ENCODE results near the gene CYP21A2.

Gene CYP21A2

GRCh38 chr6:32069878-32070515 lies 31.8 kb downstream of the CYP21A2 start:
- TF ChIP-seq ZNF565 (CRISPR knock-in tag; conservative IDR thresholded peaks at IDR 0.05; ENCODE audit: low read depth) (no peak), CSRNP3 (CRISPR knock-in tag; IDR thresholded peaks at IDR 0.05) (no peak), CSDC2 (CRISPR knock-in tag; IDR thresholded peaks at IDR 0.05) (no peak), BACH2 (CRISPR knock-in tag; IDR thresholded peaks at IDR 0.05; ENCODE audit: borderline replicate concordance) (no peak), ZFP3 (CRISPR knock-in tag; IDR thresholded peaks at IDR 0.05) (no peak), ISL1 (CRISPR knock-in tag; IDR thresholded peaks at IDR 0.05) (no peak), POU6F1 (CRISPR knock-in tag; IDR thresholded peaks at IDR 0.05; ENCODE audit: borderline replicate concordance, low read depth) (no peak), CREB5 (CRISPR knock-in tag; IDR thresholded peaks at IDR 0.05; ENCODE audit: low read depth) (no peak)
- TF ChIP-seq, protein P1, sequence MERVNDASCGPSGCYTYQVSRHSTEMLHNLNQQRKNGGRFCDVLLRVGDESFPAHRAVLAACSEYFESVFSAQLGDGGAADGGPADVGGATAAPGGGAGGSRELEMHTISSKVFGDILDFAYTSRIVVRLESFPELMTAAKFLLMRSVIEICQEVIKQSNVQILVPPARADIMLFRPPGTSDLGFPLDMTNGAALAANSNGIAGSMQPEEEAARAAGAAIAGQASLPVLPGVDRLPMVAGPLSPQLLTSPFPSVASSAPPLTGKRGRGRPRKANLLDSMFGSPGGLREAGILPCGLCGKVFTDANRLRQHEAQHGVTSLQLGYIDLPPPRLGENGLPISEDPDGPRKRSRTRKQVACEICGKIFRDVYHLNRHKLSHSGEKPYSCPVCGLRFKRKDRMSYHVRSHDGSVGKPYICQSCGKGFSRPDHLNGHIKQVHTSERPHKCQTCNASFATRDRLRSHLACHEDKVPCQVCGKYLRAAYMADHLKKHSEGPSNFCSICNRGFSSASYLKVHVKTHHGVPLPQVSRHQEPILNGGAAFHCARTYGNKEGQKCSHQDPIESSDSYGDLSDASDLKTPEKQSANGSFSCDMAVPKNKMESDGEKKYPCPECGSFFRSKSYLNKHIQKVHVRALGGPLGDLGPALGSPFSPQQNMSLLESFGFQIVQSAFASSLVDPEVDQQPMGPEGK (CRISPR knock-in tag; IDR thresholded peaks at IDR 0.05; ENCODE audit: borderline replicate concordance), result no peak
- no peak for ATAC-seq

- ATAC-seq, result no peak
- TF ChIP-seq ESRRG (CRISPR knock-in tag; IDR thresholded peaks at IDR 0.05), result no peak
- no peak for TF ChIP-seq GLIS3 (CRISPR knock-in tag; IDR thresholded peaks at IDR 0.05)
- no peak for TF ChIP-seq ARNTL (CRISPR knock-in tag; IDR thresholded peaks at IDR 0.05; ENCODE audit: borderline replicate concordance, low read depth)
- no peak for TF ChIP-seq RARB (CRISPR knock-in tag; IDR thresholded peaks at IDR 0.05)
- no peak for TF ChIP-seq BACH2 (CRISPR knock-in tag; IDR thresholded peaks at IDR 0.05; ENCODE audit: borderline replicate concordance)
- TF ChIP-seq ZC3H10 (CRISPR knock-in tag; IDR thresholded peaks at IDR 0.05), result no peak
- TF ChIP-seq OSR1 (CRISPR knock-in tag; IDR thresholded peaks at IDR 0.05), result no peak
- no peak for TF ChIP-seq CSDC2 (CRISPR knock-in tag; IDR thresholded peaks at IDR 0.05)
- no peak for TF ChIP-seq SNAI2 (CRISPR knock-in tag; IDR thresholded peaks at IDR 0.05)
- TF ChIP-seq, protein P1 (CRISPR knock-in tag; IDR thresholded peaks at IDR 0.05; ENCODE audit: borderline replicate concordance), result no peak
- TF ChIP-seq ZFP3 (CRISPR knock-in tag; IDR thresholded peaks at IDR 0.05), result no peak
- TF ChIP-seq ZNF565 (CRISPR knock-in tag; conservative IDR thresholded peaks at IDR 0.05; ENCODE audit: low read depth), result no peak
- no peak for TF ChIP-seq POU6F1 (CRISPR knock-in tag; IDR thresholded peaks at IDR 0.05; ENCODE audit: borderline replicate concordance, low read depth)
- no peak for TF ChIP-seq ISL1 (CRISPR knock-in tag; IDR thresholded peaks at IDR 0.05)
- TF ChIP-seq ZFP30 (CRISPR knock-in tag; IDR thresholded peaks at IDR 0.05), result no peak
Measured at GRCh38 chr6:32070814-32071543, 32.8 kb downstream of the CYP21A2 start.

- ATAC-seq, result no peak
- TF ChIP-seq RARB (CRISPR knock-in tag; IDR thresholded peaks at IDR 0.05) (no peak), ZC3H10 (CRISPR knock-in tag; IDR thresholded peaks at IDR 0.05) (no peak), ARNTL (CRISPR knock-in tag; IDR thresholded peaks at IDR 0.05; ENCODE audit: borderline replicate concordance, low read depth) (no peak), PPARA (CRISPR knock-in tag; IDR thresholded peaks at IDR 0.05; ENCODE audit: borderline replicate concordance) (no peak), TOX (CRISPR knock-in tag; IDR thresholded peaks at IDR 0.05; ENCODE audit: borderline replicate concordance) (no peak), ZNF8 (CRISPR knock-in tag; IDR thresholded peaks at IDR 0.05) (no peak), CREB5 (CRISPR knock-in tag; IDR thresholded peaks at IDR 0.05; ENCODE audit: low read depth) (no peak), TCF4 (CRISPR knock-in tag; IDR thresholded peaks at IDR 0.05; ENCODE audit: borderline replicate concordance) (no peak), ZFP30 (CRISPR knock-in tag; IDR thresholded peaks at IDR 0.05) (no peak), BACH2 (CRISPR knock-in tag; IDR thresholded peaks at IDR 0.05; ENCODE audit: borderline replicate concordance) (no peak)
Measured at GRCh38 chr6:32073101-32073500, 34.9 kb downstream of the CYP21A2 start.
